Measurements from ENCODE around the gene RNF25. TPM values are rescaled to one million over a fixed set of nuclear protein-coding genes. Genes with fewer than 3 reads are reported as not detected.

RNF25 gene
- total RNA-seq = 10 to 100 TPM; 19.0 to 42.6 (median 23.2) TPM

GRCh38 chr2:218671654-218672566 is at the start of gene RNF25, which contains the start of gene STK36:
TSS of gene RNF25 (minus strand) at chr2:218672002. CDS start at chr2:218671970, 32 bp downstream.
TSS of gene STK36 (plus strand) at chr2:218672086. CDS start at chr2:218672830, 744 bp downstream.
- DNase-seq (ENCODE audit: low spot score in 2 of 2) = peak; percentile 89 to 92
- H3K27me3 ChIP-seq = no peaks in the 10 kb centered on the region
- H3K27ac ChIP-seq = peak within 1 kb of the TSS; percentile 67
- H3K9me3 ChIP-seq = no peaks in the 10 kb centered on the region
- WGBS = under 1% methylated on average over 35 of the region's 49 CpGs
- peaks cover 19% of the 10 kb centered on the region for H3K4me1 ChIP-seq
- TF ChIP-seq CTCF (IDR thresholded peaks at IDR 0.05) (no peak), EP300 (IDR thresholded peaks at IDR 0.05) (no peak), POLR2A (IDR thresholded peaks at IDR 0.05) (peak in 1 of 2 donors; percentile 34), POLR2AphosphoS5 (IDR thresholded peaks at IDR 0.05) (peak in 2 of 3 donors; percentile 6 to 24)
- H3K36me3 ChIP-seq = peaks cover 25% of the 10 kb centered on the region
- H3K4me3 ChIP-seq = peak within 1 kb of the TSS; percentile 71

GRCh38 chr2:218721488-218721887 is 49.7 kb upstream of the RNF25 start:
- H3K9me3 ChIP-seq = no peaks in the 10 kb centered on the region
- no peaks in the 10 kb centered on the region for H3K27me3 ChIP-seq
- DNase-seq (ENCODE audit: low spot score in 2 of 2) = no peak
- no peaks in the 10 kb centered on the region for H3K36me3 ChIP-seq
- TF ChIP-seq CTCF (IDR thresholded peaks at IDR 0.05) (no peak), POLR2AphosphoS5 (IDR thresholded peaks at IDR 0.05) (no peak)
- no peak overlapping the region for H3K27ac ChIP-seq
- H3K4me1 ChIP-seq = peaks cover 10% of the 10 kb centered on the region
- no peak overlapping the region for H3K4me3 ChIP-seq

- H3K27ac ChIP-seq = no peak overlapping the region
- no peak for DNase-seq (ENCODE audit: low spot score in 2 of 2)
- WGBS = 92% methylated on average over 19 of the region's 19 CpGs
- TF ChIP-seq POLR2A (IDR thresholded peaks at IDR 0.05) (no peak), CTCF (IDR thresholded peaks at IDR 0.05) (no peak), EP300 (IDR thresholded peaks at IDR 0.05) (no peak), POLR2AphosphoS5 (IDR thresholded peaks at IDR 0.05) (no peak)
- no peaks in the 10 kb centered on the region for H3K9me3 ChIP-seq
- no peaks in the 10 kb centered on the region for H3K36me3 ChIP-seq
- H3K27me3 ChIP-seq = no peaks in the 10 kb centered on the region
- peaks cover 11% of the 10 kb centered on the region for H3K4me1 ChIP-seq
- H3K4me3 ChIP-seq = no peak overlapping the region
Measured at GRCh38 chr2:218720048-218721041, 48.5 kb upstream of the RNF25 start.

GRCh38 chr2:218719457-218719856 is 47.7 kb upstream of the RNF25 start:
- Histone ChIP-seq H3K36me3 (no peaks in the 10 kb centered on the region), H3K9me3 (no peaks in the 10 kb centered on the region), H3K4me1 (peaks cover 11% of the 10 kb centered on the region), H3K27ac (no peak overlapping the region), H3K4me3 (no peak overlapping the region), H3K27me3 (no peaks in the 10 kb centered on the region)
- TF ChIP-seq POLR2A (IDR thresholded peaks at IDR 0.05) = no peak
- TF ChIP-seq POLR2AphosphoS5 (IDR thresholded peaks at IDR 0.05) = no peak
- no peak for TF ChIP-seq CTCF (IDR thresholded peaks at IDR 0.05)
- no peak for TF ChIP-seq EP300 (IDR thresholded peaks at IDR 0.05)
- 69% methylated on average over 3 of the region's 3 CpGs for WGBS
- DNase-seq (ENCODE audit: low spot score in 2 of 2) = no peak

Data from suprapubic skin (tissue), 4 donors.